ENCODE data around the gene ARGLU1. TPM values are rescaled to one million over a fixed set of nuclear protein-coding genes. Genes with fewer than 3 reads are reported as not detected.

Gene ARGLU1
- total and polyA plus RNA-seq, 2 experiments from 2014 or later = 108 to 166 TPM

- Histone ChIP-seq H3K36me3 (ENCODE audit: insufficient read depth) (no peaks in the 10 kb centered on the region), H3K4me1 (ENCODE audit: insufficient read depth) (peaks cover 84% of the 10 kb centered on the region), H3K9me2 (ENCODE audit: insufficient read depth) (no peaks in the 10 kb centered on the region), H3K79me2 (replicated peaks; ENCODE audit: insufficient read depth) (peaks cover 91% of the 10 kb centered on the region), H3K4me3 (peak overlapping the region; percentile 10; the same call in 1 of the 2 replicates), H4K20me1 (replicated peaks; ENCODE audit: insufficient read depth) (peaks cover 7% of the 10 kb centered on the region), H3F3A (replicated peaks; ENCODE audit: low read depth) (no peaks in the 10 kb centered on the region), H3K27me3 (ENCODE audit: insufficient read depth) (peaks cover 10% of the 10 kb centered on the region; the same call in 1 of the 2 replicates), H2AFZ (no peak overlapping the region), H3K4me2 (peak overlapping the region; percentile 78), H3K27ac (ENCODE audit: low read depth) (no peak overlapping the region)
- peak; percentile 70 for DNase-seq (ENCODE audit: low spot score)
- Mint-ChIP-seq H3K9me3 (no peaks in the 10 kb centered on the region), H3K27me3 (ENCODE audit: insufficient read depth, low read depth, poor library complexity) (no peaks in the 10 kb centered on the region), H3K27ac (no peak overlapping the region), H3K36me3 (ENCODE audit: low read depth) (no peaks in the 10 kb centered on the region), H3K4me3 (peak overlapping the region; percentile 25), H3K4me1 (peaks cover 91% of the 10 kb centered on the region)
- peak; percentile 6; the same call in 1 of the 3 replicates for ATAC-seq
- TF ChIP-seq NANOG (IDR thresholded peaks at IDR 0.05; ENCODE audit: borderline replicate concordance) (peak; percentile 86), CREB1 (CRISPR knock-in tag; IDR thresholded peaks at IDR 0.05; ENCODE audit: low read depth) (peak; percentile 32; the same call in 1 of the 2 replicates), ZNF331 (CRISPR knock-in tag; IDR thresholded peaks at IDR 0.05; ENCODE audit: low read depth) (no peak)
These were observed 41.0 kb downstream of the ARGLU1 start for GRCh38 chr13:106526738-106527444.

- Mint-ChIP-seq H3K27ac (no peak overlapping the region), H3K9me3 (no peaks in the 10 kb centered on the region), H3K4me3 (no peak overlapping the region), H3K27me3 (ENCODE audit: insufficient read depth, low read depth, poor library complexity) (no peaks in the 10 kb centered on the region), H3K36me3 (ENCODE audit: low read depth) (no peaks in the 10 kb centered on the region), H3K4me1 (peaks cover 93% of the 10 kb centered on the region)
- H3K4me2 ChIP-seq = peak overlapping the region; percentile 63
- peaks cover 90% of the 10 kb centered on the region for H3K79me2 ChIP-seq (replicated peaks; ENCODE audit: insufficient read depth)
- no peak for TF ChIP-seq STAT1 (IDR thresholded peaks at IDR 0.05; ENCODE audit: unreplicated experiment)
- no peak for TF ChIP-seq ZNF331 (CRISPR knock-in tag; IDR thresholded peaks at IDR 0.05; ENCODE audit: low read depth)
- TF ChIP-seq, protein P1, sequence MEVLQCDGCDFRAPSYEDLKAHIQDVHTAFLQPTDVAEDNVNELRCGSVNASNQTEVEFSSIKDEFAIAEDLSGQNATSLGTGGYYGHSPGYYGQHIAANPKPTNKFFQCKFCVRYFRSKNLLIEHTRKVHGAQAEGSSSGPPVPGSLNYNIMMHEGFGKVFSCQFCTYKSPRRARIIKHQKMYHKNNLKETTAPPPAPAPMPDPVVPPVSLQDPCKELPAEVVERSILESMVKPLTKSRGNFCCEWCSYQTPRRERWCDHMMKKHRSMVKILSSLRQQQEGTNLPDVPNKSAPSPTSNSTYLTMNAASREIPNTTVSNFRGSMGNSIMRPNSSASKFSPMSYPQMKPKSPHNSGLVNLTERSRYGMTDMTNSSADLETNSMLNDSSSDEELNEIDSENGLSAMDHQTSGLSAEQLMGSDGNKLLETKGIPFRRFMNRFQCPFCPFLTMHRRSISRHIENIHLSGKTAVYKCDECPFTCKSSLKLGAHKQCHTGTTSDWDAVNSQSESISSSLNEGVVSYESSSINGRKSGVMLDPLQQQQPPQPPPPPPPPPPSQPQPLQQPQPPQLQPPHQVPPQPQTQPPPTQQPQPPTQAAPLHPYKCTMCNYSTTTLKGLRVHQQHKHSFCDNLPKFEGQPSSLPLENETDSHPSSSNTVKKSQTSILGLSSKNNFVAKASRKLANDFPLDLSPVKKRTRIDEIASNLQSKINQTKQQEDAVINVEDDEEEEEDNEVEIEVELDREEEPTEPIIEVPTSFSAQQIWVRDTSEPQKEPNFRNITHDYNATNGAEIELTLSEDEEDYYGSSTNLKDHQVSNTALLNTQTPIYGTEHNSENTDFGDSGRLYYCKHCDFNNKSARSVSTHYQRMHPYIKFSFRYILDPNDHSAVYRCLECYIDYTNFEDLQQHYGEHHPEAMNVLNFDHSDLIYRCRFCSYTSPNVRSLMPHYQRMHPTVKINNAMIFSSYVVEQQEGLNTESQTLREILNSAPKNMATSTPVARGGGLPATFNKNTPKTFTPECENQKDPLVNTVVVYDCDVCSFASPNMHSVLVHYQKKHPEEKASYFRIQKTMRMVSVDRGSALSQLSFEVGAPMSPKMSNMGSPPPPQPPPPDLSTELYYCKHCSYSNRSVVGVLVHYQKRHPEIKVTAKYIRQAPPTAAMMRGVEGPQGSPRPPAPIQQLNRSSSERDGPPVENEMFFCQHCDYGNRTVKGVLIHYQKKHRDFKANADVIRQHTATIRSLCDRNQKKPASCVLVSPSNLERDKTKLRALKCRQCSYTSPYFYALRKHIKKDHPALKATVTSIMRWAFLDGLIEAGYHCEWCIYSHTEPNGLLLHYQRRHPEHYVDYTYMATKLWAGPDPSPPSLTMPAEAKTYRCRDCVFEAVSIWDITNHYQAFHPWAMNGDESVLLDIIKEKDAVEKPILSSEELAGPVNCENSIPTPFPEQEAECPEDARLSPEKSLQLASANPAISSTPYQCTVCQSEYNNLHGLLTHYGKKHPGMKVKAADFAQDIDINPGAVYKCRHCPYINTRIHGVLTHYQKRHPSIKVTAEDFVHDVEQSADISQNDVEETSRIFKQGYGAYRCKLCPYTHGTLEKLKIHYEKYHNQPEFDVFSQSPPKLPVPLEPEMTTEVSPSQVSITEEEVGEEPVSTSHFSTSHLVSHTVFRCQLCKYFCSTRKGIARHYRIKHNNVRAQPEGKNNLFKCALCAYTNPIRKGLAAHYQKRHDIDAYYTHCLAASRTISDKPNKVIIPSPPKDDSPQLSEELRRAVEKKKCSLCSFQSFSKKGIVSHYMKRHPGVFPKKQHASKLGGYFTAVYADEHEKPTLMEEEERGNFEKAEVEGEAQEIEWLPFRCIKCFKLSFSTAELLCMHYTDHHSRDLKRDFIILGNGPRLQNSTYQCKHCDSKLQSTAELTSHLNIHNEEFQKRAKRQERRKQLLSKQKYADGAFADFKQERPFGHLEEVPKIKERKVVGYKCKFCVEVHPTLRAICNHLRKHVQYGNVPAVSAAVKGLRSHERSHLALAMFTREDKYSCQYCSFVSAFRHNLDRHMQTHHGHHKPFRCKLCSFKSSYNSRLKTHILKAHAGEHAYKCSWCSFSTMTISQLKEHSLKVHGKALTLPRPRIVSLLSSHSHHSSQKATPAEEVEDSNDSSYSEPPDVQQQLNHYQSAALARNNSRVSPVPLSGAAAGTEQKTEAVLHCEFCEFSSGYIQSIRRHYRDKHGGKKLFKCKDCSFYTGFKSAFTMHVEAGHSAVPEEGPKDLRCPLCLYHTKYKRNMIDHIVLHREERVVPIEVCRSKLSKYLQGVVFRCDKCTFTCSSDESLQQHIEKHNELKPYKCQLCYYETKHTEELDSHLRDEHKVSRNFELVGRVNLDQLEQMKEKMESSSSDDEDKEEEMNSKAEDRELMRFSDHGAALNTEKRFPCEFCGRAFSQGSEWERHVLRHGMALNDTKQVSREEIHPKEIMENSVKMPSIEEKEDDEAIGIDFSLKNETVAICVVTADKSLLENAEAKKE (CRISPR knock-in tag; IDR thresholded peaks at IDR 0.05) = no peak
- no peaks in the 10 kb centered on the region for H3K9me2 ChIP-seq (ENCODE audit: insufficient read depth)
- no peaks in the 10 kb centered on the region for H3F3A ChIP-seq (replicated peaks; ENCODE audit: low read depth)
- H4K20me1 ChIP-seq (replicated peaks; ENCODE audit: insufficient read depth) = peaks cover 9% of the 10 kb centered on the region
- no peak overlapping the region for H3K27ac ChIP-seq (ENCODE audit: low read depth)
- ATAC-seq (peak; percentile 11; the same call in 2 of the 3 replicates), DNase-seq (ENCODE audit: low spot score) (peak; percentile 53)
- no peak overlapping the region for H3K4me3 ChIP-seq
- no peak overlapping the region for H2AFZ ChIP-seq
- no peaks in the 10 kb centered on the region for H3K36me3 ChIP-seq (ENCODE audit: insufficient read depth)
- H3K4me1 ChIP-seq (ENCODE audit: insufficient read depth) = peaks cover 84% of the 10 kb centered on the region
- 0 out of 2 replicates have a peak, but pooled peaks cover 4% of the 10 kb centered on the region for H3K27me3 ChIP-seq (ENCODE audit: insufficient read depth)
These were observed 42.1 kb downstream of the ARGLU1 start for GRCh38 chr13:106525865-106526264.

Data from GM23338 (cell line).